Posterior cingulate gyrus (tissue), 11 donors: Measurements from ENCODE around the gene ELOVL7.
"Not testable (repeated sequence)": the region's sequence is repeated elsewhere in the genome, so short reads cannot be mapped to it uniquely, and the experiment has no call there.

Experiments
- DNase-seq, 10 donors: peaks; one replicate each; pipeline versions ENCODE4 v3.0.0 to v3.0.0-alpha.2; 2020 to 2021; ENCODE audit warnings: mixed read lengths in 3 of 10
- intact Hi-C: fragments of 100-400 bp; cut with DNase I; formaldehyde crosslinking; loops from one replicate; pipeline ENCODE4 v1.15.1; 2023

Gene ELOVL7

DNA sequence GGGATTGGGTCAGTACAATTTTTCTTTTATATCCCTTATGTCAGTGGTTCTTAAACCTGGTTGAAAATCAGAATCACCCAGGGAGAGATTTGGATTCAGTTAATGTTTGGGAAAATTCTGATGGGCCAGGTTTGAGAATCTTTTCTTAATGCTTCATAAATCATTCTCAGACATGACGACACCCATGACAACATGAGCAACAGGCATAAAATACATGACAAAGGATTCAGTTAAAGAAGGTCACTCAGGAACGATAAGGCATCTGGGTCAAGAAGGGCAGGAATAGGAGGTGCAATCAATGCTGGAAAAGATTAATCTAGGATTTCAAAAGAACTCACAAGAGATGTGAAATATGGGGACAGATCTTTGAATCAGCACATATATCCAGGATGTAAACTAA lies 41.8 kb downstream of the ELOVL7 start:
- intact Hi-C loops = no loop called here
- no peak for DNase-seq

DNA sequence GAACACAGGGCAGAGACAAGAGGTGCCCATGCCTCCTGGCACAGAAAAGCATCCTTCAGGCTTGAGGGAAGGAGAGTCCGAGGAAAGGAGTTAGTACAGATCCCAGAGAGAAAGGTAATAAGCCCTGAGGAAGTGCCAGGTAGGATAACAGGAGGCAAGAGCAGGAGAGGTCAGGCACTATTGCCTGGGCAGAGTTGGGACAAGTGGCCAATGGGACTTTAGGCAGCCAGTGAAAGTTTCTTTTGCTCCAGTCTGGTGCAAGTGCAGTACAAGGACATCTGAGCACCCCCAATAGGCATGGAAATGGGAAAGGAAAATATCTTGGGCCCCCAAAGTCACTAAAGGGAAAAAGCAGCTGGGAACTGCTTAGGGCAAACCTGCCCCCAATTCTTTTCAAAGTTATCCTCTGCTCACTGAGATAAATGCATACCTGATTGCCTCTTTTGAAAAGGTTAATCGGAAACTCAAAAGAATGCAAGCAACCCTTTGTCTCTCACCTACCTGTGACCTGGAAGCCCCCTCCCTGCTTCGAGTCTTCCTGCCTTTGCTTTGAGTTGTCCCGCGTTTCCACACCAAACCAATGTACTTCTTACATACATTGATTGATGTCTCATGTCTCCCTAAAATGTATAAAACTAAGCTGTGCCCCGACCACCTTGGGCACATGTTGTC lies 46.5 kb downstream of the ELOVL7 start:
- DNase-seq = no peak
- intact Hi-C loops = no loop called here

DNA sequence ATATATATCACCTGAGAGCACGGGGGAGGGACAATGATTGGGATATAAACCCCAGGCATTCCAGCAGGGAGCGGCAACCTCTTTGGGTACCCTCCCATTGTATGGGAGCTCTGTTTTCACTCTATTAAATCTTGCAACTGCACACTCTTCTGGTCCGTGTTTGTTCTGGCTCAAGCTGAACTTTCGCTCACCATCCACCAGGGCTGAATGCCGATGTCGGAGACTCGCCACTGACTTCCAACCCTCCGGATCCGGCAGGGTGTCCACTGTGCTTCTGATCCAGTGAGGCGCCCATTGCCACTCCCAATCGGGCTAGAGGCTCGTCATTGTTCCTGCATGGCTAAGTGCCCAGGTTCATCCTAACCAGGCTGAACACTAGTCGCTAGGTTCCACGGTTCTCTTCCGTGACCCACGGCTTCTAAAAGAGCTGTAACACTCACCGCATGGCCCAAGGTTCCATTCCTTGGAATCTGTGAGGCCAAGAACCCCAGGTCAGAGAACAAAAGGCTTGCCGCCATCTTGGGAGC lies 48.6 kb downstream of the ELOVL7 start:
- intact Hi-C loops = not testable (repeated sequence)
- DNase-seq = peak in 1 of 10 donors; percentile 62

DNA sequence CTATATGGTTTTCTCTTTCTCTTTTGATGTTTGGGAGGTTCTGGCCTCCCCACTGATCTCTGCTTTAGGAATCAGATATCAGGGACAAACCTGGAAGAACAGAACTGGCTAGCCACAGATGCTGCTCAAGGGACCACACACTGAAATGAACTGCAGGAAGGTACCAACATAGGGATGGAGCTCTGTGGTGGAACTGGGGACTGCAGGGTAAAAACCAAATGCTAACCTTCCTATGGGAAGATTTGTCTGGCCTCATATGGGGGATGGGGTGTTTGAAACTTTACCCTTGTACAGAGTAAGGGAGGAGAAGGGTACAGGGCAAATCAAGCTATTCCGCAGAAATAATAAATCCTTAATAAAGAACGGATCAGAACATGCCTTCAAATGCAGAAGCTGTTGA lies 49.4 kb downstream of the ELOVL7 start:
- intact Hi-C loops = no loop called here
- DNase-seq = no peak

DNA sequence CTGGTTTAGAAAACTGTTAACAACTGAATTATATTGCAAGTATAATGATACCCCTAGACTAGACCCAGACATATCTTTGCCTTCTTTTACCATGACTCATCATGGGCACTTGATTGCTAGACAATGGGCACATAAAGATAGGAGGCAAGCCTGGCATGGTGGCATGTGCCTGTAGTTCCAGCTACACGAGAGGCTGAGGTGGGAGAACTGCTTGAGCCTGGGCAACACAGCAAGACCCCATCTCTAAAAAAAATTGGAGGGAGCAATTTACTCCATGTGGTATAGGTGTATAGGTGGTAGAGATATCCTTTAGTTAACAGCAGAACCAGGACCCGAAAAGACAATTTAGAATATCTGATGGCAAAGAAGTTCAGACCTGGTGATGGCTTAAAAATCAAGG lies 51.6 kb downstream of the ELOVL7 start:
- DNase-seq = no peak
- intact Hi-C loops = no loop called here

DNA sequence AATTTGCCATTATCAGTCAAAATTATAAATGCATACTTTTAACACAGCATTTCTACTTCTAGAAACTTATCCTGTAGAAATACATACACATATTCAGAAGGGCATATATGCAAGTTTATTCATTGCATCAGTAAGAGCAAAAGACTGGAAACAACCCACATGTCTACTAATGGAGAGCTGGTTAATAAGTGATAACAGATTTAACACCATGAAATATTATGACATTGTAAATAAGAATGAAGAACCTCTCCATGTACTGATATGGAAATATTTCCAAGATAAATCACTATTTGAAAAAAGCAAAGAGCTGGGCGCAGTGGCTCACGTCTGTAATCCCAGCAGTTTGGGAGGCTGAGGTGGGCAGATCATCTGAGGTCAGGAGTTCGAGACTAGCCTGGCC lies 54.5 kb downstream of the ELOVL7 start:
- intact Hi-C loops = no loop called here

DNA sequence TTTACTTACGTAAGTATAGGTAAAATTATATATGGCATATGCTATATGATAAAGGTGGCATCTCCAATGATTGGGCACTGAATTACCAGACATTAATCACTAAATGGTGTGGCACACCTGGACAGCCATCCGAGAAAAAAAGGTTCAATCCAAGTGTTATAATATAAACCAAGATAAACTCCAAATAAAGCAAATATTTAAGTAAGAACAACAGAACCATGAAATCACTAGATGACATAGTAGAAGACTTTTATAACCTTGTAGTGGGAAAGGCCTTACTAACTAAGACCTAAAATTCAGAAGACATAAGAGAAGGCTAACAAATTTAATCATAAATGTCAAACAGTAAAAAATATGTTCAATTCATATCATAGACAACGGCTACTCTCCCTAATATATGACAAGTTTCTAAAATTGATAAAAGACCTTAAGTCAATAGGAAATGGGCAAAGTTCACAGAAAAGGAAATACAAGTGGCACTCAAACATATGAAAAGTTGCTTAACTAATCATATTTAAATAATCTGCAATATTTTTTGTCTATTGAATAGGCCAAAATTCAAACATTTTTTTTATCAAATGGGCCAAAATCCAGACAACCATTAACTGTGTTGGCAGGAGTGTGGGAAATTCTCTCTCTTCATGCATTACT lies 55.1 kb downstream of the ELOVL7 start:
- intact Hi-C loops = no loop called here
- DNase-seq = no peak

More for the DNA sequence above, 54.5 kb downstream of the ELOVL7 start:
- no peak for DNase-seq

DNA sequence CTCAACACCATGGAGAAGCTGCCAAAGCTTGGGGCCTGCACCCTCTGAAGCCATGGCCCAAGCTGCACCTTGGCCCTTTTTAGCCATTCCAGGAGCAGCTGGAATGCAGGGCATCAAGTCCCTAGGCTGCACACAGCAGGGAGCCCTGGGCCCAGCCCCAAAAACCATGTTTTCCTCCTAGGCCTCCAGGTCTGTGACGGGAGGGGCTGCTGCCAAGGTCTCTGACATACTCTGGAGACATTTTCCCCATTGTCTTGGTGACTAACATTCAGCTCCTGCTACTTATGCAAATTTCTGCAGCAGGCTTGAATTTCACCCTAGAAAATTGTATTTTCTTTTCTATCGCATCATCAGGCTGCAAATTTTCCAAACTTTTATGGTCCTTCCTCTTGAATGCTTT lies 64.6 kb downstream of the ELOVL7 start:
- no peak for DNase-seq
- intact Hi-C loops = no loop called here

DNA sequence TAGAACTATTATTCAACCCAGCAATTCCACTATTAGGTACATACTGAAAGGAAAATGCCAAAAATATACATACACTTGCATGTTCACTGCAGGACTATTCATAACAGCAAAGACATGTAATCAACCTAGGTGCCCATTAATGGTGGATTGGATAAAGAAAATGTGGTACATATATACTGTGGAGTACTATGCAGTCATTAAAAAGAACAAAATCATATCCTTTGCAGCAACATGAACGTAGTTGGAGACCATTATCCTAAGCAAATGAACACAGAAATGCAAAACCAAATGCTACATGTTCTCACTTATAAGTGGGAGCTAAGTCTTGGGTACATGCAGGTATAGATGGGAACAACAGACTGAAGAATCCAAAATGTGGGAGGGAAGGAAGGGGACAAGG lies 67.7 kb downstream of the ELOVL7 start:
- intact Hi-C loops = no loop called here
- DNase-seq = no peak

DNA sequence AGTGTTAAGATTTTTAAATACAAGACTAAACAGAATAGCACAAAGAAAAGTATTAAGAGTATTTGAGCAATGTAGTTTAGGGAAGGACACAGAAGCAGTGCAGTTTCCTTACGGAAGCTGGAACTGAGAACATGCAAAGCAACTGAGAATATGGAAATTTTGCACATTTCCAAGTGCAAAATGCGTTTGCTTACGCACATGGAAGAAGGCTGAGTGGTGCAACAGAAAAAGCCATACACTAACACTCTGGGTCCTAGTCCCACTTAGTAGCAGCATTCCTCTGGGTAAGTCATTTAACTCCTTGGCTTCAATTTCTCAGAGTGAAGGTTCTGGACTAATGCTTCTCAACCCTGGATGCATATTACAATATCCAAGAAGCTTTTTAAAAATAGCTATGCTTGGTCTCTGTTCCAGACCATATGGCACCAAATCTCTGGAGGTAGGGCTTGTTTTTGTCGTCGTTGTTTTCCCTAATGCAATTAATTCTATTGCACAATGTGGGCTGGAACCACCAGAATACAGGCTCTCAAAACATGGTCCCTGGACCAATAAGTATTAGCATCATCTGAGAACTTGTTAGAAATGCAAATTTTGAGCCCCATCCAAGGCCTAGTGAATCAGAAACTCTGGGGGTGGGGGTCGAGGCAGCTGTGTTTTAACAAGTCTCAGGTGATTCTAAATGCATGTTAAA lies 78.9 kb downstream of the ELOVL7 start:
- intact Hi-C loops = no loop called here
- DNase-seq = no peak

DNA sequence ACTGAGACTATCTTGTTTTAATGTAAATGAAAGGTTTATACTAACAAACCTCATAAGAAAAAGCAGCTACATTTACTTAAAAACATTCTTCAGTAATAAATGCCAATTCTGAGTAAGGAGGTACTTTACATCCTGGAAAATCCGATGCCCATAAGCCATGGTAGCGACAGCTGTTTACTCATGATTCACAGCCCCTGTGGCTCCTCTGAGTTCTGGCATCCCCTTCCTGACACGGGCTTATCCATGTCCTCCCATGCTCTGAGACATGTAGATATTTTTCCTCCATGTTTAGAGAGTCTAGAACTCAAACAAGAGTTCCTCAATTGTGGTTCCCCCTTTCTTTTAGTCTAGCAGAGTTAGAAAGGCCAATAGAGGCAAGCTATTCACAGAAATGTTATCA lies 81.0 kb downstream of the ELOVL7 start:
- intact Hi-C loops = no loop called here
- no peak for DNase-seq

DNA sequence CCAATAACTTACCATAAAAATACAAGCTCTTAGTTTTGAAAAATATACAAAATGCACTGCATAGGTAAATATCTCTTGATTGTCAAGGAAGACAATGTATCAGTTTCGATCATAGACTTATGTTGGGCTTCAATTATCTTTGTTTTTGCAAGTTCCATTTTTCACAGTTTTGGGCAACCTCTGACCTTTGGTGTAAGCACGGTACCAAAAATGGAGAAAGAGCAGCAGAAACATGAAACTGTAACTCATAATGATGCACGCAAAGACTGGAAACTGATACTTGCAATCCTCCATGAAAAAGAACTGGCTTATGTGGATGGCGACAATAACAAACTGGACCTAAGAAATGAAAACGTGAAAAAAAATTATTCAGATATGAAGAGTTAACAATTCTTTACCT lies 89.6 kb downstream of the ELOVL7 start:
- DNase-seq = no peak
- intact Hi-C loops = no loop called here

DNA sequence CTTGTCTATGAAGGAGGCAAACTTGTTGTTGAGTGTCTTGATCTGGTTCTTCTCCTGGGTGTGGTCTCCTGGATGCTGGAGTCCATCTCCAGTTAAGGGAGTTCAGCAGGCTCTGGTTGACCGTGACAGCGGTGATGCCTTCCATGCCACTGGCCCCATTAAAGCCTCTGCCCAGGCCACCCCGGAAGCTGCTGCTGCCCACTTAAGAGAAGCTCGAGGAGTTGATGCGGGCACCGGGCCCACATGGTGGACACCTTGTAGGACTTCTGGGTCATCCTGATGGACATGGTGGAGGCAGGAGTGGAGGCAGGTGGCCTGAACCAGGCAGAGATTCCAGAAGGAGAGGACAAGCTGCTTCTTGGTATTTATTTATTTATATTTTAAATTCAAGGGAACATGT lies 99.4 kb downstream of the ELOVL7 start:
- intact Hi-C loops = no loop called here

DNA sequence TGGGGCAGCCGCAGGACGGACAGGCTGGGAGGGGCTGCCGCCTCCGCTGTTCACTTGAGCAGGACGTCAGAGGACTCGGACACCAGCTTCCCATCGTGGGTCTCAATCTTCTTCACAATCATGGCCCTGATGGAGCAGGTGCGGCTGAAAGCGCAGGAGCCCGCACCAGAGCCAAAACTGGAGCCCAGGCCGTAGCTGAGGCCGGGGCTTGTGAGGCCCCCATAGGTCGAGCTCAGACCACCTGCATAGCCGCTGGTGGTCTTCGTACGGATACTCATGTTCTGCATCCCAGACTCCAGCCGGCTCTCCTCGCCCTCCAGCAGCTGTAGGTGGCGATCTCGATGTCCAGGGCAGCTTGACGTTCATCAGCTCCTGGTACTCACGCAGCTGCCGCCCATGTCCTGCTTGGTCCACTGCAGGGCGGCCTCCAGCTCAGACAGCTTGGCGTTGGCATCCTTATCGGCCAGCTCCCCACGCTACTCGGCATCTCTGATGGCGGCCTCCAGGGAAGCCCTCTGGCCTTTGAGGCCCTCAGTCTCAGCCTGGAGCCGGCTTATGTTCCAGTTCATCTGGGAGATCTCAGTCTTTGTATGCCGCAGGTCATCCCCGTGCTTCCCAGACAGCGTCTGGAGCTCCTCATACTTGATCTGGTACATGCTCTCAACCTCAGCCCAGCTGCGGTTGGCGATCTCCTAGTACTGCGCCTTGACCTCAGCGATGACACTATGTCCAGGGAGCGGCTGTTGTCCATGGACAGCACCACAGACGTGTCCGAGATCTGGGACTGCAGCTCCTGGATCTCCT lies 100.4 kb downstream of the ELOVL7 start:
- intact Hi-C loops = no loop called here
- DNase-seq = peak in 2 of 10 donors; percentile 59 to 60

More for the DNA sequence above, 99.4 kb downstream of the ELOVL7 start:
- DNase-seq = peak in 1 of 10 donors; percentile 69

DNA sequence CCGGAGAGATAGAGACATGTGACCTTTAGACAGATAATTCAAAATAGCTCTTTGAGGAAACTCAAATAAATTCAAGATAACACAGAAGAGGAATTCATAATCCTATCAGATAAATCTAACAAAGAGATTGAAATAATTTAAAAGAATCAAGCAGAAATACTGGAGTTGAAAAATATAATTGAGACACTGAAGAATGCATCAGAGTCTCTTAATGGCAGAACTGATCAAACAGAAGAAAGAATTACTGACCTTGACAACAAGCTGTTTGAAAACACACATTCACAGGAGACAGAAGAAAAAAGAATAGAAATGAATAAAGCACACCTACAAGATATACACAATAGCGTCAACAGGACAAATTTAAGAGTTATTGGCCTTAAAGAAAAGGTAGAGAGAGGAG lies 103.7 kb downstream of the ELOVL7 start:
- intact Hi-C loops = no loop called here
- no peak for DNase-seq

DNA sequence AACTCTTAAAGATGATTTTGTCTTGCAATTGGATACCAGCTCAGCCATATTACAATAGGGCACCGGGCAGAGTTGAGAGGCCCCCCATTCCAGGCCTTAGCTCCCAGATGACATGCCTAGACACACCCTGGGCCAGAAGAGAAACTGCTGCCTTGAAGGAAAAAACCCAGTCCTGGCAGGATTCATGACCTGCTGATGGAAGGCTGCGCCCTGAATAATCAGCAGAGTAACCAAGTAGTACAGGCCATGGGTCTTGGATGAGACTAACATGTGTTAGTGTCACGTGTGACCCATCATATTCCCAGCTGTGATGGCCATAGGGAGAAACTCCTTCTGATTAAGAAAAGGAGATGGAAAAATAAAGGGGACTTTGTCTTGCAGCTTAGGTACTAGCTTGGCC lies 105.1 kb downstream of the ELOVL7 start:
- no peak for DNase-seq
- intact Hi-C loops = no loop called here

DNA sequence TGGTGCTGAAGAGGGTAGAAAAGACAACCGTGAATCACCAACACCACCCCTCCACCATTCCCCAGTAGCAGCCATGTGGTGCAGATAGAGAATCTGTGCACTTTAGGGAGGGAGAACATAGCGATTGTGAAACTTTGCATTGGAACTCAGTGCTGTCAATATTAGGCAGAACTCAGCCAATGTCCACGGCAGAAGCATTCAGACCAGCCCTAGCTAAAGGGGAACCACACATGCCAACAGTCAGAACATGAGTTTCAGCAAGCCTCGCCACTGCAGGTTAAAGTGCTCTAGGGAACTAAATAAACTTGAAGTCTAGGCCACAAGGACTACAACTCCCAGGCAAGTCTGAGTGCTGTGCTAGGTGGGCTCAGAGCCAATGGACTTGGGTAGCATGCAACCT lies 105.6 kb downstream of the ELOVL7 start:
- intact Hi-C loops = no loop called here

DNA sequence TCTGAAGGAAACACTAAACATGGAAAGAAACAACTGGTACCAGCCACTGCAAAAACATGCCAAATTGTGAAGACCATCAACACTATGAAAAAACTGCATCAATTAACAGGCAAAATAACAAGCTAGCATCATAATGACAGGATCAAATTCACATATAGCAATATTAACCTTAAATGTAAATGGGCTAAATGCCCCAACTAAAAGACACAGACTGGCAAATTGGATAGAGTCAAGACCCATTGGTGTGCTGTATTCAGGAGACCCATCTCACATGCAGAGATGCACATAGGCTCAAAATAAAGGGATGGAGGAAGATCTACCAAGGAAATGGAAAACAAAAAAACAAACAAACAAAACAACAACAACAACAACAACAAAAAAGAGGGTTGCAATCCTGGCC lies 113.2 kb downstream of the ELOVL7 start:
- DNase-seq, intact Hi-C loops: not testable (repeated sequence)

More for the DNA sequence above, 105.6 kb downstream of the ELOVL7 start:
- no peak for DNase-seq

DNA sequence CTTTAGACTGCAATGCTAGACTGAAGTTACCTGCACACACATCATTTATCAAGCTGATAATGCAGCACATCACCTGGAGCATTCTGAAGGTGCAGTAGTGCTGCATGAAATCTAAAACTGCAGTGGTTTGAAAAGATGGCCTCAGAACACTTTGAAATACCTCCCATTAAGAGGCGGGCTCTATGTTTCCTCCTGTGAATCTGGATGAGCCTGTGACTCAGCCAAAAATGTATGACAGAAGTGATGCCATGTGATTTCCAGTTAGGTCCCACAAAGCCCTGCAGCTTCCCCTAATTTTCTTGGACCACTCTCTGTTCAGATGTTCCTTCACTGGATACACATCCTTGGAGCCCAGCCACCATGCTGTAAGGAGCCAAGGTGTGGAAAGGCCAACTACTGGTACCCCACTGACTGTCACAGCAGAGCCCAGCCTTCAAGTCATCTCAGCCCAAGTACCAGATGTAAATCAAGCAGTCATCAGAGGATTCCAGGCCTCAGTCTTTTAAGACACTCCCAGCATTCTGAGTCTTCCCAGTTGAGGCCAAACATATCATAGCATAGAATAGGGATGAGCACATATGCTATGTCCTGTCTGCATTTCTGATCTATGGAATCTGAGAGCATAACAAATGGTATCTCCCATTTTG lies 116.9 kb downstream of the ELOVL7 start:
- intact Hi-C loops = no loop called here
- DNase-seq = no peak

DNA sequence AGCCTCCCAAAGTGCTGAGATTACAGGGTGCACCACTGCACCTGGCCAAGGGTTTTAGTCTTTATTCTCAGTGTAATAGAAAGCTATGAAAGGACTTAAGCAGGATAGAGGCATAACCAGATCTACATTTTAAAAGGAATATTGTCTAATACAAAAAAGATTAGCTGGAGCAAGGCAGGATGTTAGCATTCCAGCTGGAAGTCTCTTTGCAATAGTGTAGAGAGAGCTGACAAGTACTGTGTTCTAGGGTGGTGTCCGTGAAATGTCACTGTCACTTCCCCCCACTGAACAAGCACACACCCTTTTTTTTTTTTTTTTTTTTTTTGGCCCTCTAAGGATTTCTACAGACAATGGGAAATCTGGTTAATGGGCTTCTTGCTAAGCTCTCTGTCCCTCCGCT lies 119.9 kb downstream of the ELOVL7 start:
- no peak for DNase-seq
- intact Hi-C loops = no loop called here
